Measurements from ENCODE around the gene DUSP9.

GRCh38 chrX:153602601-153603000 is 44.4 kb upstream of the DUSP9 start:
- TF ChIP-seq, protein P1, sequence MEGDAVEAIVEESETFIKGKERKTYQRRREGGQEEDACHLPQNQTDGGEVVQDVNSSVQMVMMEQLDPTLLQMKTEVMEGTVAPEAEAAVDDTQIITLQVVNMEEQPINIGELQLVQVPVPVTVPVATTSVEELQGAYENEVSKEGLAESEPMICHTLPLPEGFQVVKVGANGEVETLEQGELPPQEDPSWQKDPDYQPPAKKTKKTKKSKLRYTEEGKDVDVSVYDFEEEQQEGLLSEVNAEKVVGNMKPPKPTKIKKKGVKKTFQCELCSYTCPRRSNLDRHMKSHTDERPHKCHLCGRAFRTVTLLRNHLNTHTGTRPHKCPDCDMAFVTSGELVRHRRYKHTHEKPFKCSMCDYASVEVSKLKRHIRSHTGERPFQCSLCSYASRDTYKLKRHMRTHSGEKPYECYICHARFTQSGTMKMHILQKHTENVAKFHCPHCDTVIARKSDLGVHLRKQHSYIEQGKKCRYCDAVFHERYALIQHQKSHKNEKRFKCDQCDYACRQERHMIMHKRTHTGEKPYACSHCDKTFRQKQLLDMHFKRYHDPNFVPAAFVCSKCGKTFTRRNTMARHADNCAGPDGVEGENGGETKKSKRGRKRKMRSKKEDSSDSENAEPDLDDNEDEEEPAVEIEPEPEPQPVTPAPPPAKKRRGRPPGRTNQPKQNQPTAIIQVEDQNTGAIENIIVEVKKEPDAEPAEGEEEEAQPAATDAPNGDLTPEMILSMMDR (IDR thresholded peaks at IDR 0.05): no peak
- no peak for TF ChIP-seq POLR2A (IDR thresholded peaks at IDR 0.05)
